H1 (cell line): ENCODE measurements around the gene FAHD1. TPM values are rescaled to one million over a fixed set of nuclear protein-coding genes. Genes with fewer than 3 reads are reported as not detected.

Source experiments
- CHD7 ChIP-seq: fragments of 300-600 bp; sonication (generic); IDR thresholded peaks from 2 replicates; pipeline ENCODE4 v1.7.1; 2012; ENCODE audit warnings: low read length, moderate library complexity, mild to moderate bottlenecking, inconsistent platforms; ENCODE audit not compliant: insufficient replicate concordance
- SIN3A ChIP-seq, 2 experiments: IDR thresholded peaks in 1 of 2; conservative IDR thresholded peaks in 1 of 2; 2 replicates each; pipeline ENCODE4 v1.6.1; 2011 to 2012; ENCODE audit warnings: low read length in 2 of 2, improper control_type of control experiment in 1 of 2, low read depth in 1 of 2, mild to moderate bottlenecking in 1 of 2
- polyA plus RNA-seq, 7 experiments: library from polyadenylated mRNA; depleted of rRNA in 3 of 7; stranded (reverse) in 5 of 7; unstranded in 2 of 7; fragments of >200 nt in 5 of 7; fragments of 200-250 nt in 2 of 7; gene quantifications; 1 replicate in 5 of 7; 2 replicates in 1 of 7; 4 replicates in 1 of 7; pipeline versions ENCODE4 v1.2.1 to v1.2.3, GENCODE V29; 2011 to 2013; ENCODE audit warnings: missing spikeins in 2 of 7, mixed read lengths in 2 of 7
- total RNA-seq: library from RNA; stranded (reverse); fragmentation: NEBNext Ultra II Directional; extraction: Animal tissue kit (Norgen Biotek cat#: 25700); gene quantifications from 2 replicates; pipeline ENCODE4 v1.2.1, GENCODE V29; 2021

FAHD1 gene
- total and polyA plus RNA-seq, 2 of the 8 experiments (the other 6 are each of a cell fraction or from before 2014, with no cell fraction given) = 20.4 to 31.9 TPM

GRCh38 chr16:1780677-1781072 lies 46.3 kb upstream of the FAHD1 start (continued):
- no peak for TF ChIP-seq CHD7
- no peak for TF ChIP-seq SIN3A (conservative IDR thresholded peaks at IDR 0.05 in 1 of 2, IDR thresholded peaks at IDR 0.05 in 1 of 2; ENCODE audit: low read depth in 1 of 2, low read length in 2 of 2)
